ENCODE data around the gene GRIA1.

GRIA1 gene

GRCh38 chr5:153500178-153500577 lies 9.7 kb downstream of the GRIA1 start:
- DNase-seq = no peak

- no peak for DNase-seq
Measured at GRCh38 chr5:153504726-153505125, 14.3 kb downstream of the GRIA1 start.

GRCh38 chr5:153508700-153509099 lies 18.2 kb downstream of the GRIA1 start:
- no peak for DNase-seq

GRCh38 chr5:153511622-153512021 lies 21.2 kb downstream of the GRIA1 start:
- no peak for DNase-seq

- DNase-seq = no peak
Measured at GRCh38 chr5:153513156-153513555, 22.7 kb downstream of the GRIA1 start.

GRCh38 chr5:153515301-153515700 lies 24.8 kb downstream of the GRIA1 start:
- no peak for DNase-seq

- no peak for DNase-seq
Measured at GRCh38 chr5:153516504-153517240, 26.2 kb downstream of the GRIA1 start.

- no peak for DNase-seq
Measured at GRCh38 chr5:153517241-153517611, 26.8 kb downstream of the GRIA1 start.

- DNase-seq = no peak
Measured at GRCh38 chr5:153520137-153520536, 29.7 kb downstream of the GRIA1 start.

GRCh38 chr5:153520952-153521351 lies 30.5 kb downstream of the GRIA1 start:
- DNase-seq = no peak

GRCh38 chr5:153523211-153523610 lies 32.7 kb downstream of the GRIA1 start:
- DNase-seq = no peak

- no peak for DNase-seq
Measured at GRCh38 chr5:153523831-153524230, 33.4 kb downstream of the GRIA1 start.

- no peak for DNase-seq
Measured at GRCh38 chr5:153525536-153525935, 35.1 kb downstream of the GRIA1 start.

GRCh38 chr5:153530357-153531143 lies 40.1 kb downstream of the GRIA1 start:
- DNase-seq = no peak

GRCh38 chr5:153533546-153533945 lies 43.1 kb downstream of the GRIA1 start:
- DNase-seq = no peak

- no peak for DNase-seq
Measured at GRCh38 chr5:153534102-153534501, 43.6 kb downstream of the GRIA1 start.

- DNase-seq = no peak
Measured at GRCh38 chr5:153537207-153537606, 46.7 kb downstream of the GRIA1 start.

GRCh38 chr5:153539983-153540382 lies 49.5 kb downstream of the GRIA1 start:
- no peak for DNase-seq

GRCh38 chr5:153542536-153542935 lies 52.1 kb downstream of the GRIA1 start:
- DNase-seq = no peak

- DNase-seq = no peak
Measured at GRCh38 chr5:153543288-153543687, 52.8 kb downstream of the GRIA1 start.

GRCh38 chr5:153543959-153544470 lies 53.5 kb downstream of the GRIA1 start:
- DNase-seq = no peak

GRCh38 chr5:153544706-153545105 lies 54.2 kb downstream of the GRIA1 start:
- DNase-seq = no peak

- DNase-seq = no peak
Measured at GRCh38 chr5:153546566-153546965, 56.1 kb downstream of the GRIA1 start.

GRCh38 chr5:153551537-153552079 lies 61.1 kb downstream of the GRIA1 start:
- DNase-seq = peak; percentile 82

All from islet precursor cell (in vitro differentiated cells).